HG02884 (cell line): ENCODE results near the gene IDH1.
"Not testable (repeated sequence)": the region's sequence is repeated elsewhere in the genome, so short reads cannot be mapped to it uniquely, and the experiment has no call there.

Experiments
- ATAC-seq: cut with Tn5 transposase; IDR thresholded peaks from one replicate; pipeline ENCODE4 v1.9.1; 2021; ENCODE audit warnings: mild to moderate bottlenecking, moderate library complexity; ENCODE audit not compliant: unreplicated experiment

IDH1 gene

GRCh38 chr2:208222351-208222750 is 32.5 kb downstream of the IDH1 start:
- no peak for ATAC-seq

GRCh38 chr2:208221873-208222272 is 33.0 kb downstream of the IDH1 start:
- not testable (repeated sequence) for ATAC-seq

GRCh38 chr2:208210688-208211451 is 44.0 kb downstream of the IDH1 start:
- no peak for ATAC-seq

DNA sequence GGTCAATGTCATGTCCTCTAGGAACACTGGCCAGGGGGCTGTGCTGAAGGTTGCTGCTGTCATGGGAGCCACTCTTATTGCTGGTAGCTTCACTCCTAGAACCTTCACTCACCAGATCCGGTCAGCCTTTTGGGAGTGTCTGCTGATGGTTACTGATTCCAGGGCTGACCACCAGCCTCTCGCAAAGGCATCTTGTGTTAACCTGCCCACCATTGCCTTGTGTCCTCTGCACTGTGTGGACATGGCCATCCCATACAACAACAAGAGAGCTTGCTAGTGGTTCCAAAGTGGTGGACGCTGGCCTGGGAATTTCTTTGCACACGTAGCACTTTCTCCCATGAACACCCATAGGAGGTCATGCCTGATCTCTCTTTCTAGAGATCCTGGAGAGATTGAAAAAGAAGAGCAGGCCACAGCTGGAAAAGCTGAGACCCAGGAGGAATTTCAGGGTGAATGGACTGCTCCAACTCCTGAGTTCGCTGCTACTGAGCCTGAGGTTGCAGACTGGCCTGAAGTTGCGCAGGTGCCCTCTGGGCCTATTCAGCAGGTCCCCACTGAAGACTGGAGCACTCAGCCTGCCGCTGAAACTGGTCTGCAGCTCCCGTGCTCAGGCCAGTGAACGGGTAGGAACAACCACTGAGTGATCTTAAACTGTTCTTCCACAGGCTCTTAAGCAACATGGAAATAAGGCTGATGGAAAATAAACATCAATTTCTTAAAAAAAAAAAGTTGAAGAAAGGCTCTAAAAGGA is 46.4 kb downstream of the IDH1 start:
- no peak for ATAC-seq

- no peak for ATAC-seq
Observed at GRCh38 chr2:208207769-208208168, 47.1 kb downstream of the IDH1 start.

DNA sequence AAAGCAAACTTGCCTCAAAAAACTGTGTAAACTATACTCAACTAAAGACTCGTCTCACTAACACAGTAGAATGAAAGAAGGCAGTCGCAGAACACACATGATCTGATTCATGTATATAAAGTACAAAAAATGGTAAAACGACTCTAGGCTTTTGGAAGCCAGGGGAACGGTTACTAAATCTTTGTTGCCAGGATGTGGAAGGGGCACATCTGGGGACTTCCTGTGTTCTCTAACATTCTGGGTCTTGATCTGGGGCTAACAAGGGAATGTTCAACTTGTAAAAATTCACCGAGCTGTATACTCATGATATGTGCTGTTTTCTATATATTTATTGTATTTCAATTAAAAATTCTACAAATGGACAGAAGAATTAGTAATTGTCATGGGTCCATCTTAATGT is 50.7 kb downstream of the IDH1 start:
- no peak for ATAC-seq

- no peak for ATAC-seq
Observed at GRCh38 chr2:208195531-208195930, 59.3 kb downstream of the IDH1 start.

GRCh38 chr2:208192611-208193236 is 62.1 kb downstream of the IDH1 start:
- no peak for ATAC-seq

DNA sequence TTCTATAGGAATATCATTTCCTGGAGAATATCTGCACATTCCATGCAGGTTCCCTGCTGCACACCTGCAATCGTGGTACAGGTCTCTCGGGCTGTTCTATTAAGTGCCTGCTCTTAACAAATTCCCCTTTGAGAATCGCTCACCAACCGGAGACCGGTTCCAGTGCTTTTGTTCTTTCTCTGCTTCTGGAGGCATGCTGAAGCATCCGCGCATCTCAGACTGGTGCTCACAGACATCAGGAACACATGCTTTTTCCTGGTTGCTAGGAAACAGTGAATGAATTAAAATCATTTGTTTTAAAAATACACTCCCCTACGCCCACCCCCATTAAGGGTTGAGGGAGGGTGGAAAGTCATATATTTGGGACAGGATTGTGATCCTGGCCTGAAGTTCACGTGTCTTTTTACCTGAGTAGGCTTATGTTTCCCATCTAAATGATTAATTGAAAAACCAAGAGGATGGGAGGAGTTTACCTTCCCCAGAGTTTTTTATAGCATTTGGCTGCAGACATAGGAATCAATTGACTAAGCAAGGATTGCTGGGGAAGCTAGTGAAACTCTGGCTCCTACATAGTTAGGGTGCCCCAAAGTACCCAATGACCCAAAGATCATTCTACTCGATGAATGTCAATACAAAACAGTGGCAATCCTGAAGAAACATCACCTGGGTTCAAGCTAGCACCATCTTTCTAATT is 64.9 kb downstream of the IDH1 start, which contains the start of gene C2orf80:
Gene C2orf80, minus strand, starts transcription at position 221 of the 694 bp plus-strand sequence. CDS start 3,044 bp downstream, outside the sequence.
- ATAC-seq, result no peak

DNA sequence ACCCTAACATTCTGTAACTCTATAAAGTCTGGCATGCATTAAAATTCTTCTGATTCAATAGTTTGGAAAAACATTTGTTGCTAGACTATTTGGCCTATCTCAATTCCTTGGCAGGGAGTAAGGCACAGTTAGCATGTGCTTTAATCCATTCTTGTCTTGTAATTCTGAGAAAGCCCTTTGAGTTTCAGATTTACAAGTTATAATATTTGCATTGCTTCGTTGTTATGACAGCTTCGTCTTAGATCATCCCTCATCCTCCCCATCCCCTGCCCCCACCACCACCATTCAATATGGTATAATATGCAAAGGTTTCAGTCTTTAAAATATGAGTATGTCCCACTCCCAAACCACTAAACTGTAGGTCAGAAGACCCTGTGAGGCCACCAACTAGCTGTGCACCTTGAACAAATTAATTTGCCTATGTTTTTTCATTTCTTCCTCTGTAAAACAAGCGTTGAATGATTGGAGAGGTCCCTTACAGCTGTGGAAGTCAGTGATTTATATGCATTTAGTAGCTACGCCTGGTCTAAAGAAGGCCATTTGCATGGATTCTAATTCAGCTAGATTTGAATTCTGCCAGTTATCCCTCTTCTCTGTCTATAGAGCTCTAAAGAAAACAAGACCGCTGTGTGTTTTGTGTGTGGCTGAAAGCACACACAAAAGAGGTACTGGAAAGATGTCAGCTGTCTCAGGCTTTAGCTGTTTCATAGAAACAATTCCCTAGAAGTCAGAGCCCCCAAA is 65.6 kb downstream of the IDH1 start:
- no peak for ATAC-seq

- no peak for ATAC-seq
Observed at GRCh38 chr2:208186893-208187292, 68.0 kb downstream of the IDH1 start.

- no peak for ATAC-seq
Observed at GRCh38 chr2:208186465-208186864, 68.4 kb downstream of the IDH1 start.
